LNCAP (cell line): ENCODE measurements around the gene PCID2.

Source experiments
- TF ChIP-seq, protein P1 (sequence below): fragments of 450-650 bp; IDR thresholded peaks from 2 replicates; pipeline ENCODE4 v1.5.1; 2017; ENCODE audit warnings: mild to moderate bottlenecking

PCID2 gene

DNA sequence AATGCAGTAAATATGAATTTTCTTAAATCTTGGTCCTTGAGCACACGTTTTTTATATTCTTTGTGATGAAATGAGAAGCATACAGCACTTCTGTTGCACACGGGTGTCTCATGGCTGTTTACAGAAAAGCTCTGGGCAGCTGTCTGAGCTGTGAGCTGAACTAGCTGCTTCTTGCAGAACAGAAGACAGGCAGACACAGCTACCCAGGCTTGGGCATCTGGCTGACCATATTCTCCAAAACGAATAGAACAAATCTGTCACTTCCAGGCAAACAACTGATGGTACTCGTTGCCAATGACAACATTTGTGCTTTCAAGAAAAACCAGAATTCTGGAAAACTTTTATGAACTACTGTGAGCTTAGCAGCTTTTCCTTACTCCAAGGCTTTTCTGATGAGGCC, 16.2 kb downstream of the PCID2 start:
- TF ChIP-seq, protein P1, sequence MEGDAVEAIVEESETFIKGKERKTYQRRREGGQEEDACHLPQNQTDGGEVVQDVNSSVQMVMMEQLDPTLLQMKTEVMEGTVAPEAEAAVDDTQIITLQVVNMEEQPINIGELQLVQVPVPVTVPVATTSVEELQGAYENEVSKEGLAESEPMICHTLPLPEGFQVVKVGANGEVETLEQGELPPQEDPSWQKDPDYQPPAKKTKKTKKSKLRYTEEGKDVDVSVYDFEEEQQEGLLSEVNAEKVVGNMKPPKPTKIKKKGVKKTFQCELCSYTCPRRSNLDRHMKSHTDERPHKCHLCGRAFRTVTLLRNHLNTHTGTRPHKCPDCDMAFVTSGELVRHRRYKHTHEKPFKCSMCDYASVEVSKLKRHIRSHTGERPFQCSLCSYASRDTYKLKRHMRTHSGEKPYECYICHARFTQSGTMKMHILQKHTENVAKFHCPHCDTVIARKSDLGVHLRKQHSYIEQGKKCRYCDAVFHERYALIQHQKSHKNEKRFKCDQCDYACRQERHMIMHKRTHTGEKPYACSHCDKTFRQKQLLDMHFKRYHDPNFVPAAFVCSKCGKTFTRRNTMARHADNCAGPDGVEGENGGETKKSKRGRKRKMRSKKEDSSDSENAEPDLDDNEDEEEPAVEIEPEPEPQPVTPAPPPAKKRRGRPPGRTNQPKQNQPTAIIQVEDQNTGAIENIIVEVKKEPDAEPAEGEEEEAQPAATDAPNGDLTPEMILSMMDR: no peak

DNA sequence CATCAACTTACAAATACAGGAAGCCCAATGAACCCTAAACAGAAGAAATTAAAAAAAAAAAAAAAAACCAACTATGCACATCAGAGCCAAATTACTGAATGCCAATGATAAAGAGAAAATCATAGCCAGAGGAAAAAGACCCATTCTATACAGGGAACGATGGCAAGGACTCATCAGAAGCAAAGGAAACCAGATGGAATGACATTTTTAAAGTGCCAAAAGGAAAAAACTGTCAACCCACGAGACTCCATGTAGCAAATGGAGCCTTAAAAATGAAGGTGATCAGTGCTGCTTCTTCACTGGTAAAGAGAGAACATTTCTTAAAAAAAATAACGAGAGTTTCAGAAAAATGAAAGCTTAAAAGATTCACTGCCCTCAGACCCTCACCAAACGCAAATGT, 18.3 kb downstream of the PCID2 start:
- TF ChIP-seq, protein P1: no peak

DNA sequence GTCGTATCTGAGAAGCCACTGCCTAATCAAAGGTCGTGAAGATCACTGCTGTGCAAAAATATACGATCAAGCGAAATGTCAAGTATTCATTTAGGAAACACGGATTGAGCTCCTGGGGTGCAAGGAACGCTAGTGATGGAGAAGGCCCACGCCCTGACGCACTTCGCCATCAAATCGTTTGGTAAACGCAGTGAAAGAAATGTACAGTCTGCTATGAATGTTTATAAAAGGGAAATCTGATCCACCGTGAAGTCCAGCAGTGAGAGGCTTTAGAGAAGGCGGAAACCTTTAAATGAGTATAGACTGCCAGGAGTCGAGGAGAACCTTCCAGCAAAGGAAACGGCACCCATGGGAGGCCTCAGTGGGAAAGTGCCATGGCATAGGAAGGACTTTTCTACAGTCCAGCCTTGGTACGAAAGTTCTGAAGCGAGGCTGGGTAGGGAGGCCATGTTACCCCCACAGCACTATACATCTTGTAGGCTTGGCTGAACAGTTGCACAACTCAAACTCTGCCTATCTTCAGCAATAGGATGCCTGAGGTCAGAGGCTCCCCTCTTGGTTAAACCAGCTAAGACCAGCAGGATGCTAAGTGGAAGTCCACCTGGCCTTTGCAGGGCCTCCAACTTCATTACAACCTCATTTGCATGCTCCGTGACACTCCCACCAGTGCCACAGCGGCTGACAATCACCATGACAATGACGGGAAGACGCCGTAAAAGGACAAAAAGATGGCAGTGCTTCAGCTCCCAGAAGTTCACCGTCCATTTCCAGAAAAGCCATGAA, 20.4 kb downstream of the PCID2 start:
- TF ChIP-seq, protein P1: no peak

DNA sequence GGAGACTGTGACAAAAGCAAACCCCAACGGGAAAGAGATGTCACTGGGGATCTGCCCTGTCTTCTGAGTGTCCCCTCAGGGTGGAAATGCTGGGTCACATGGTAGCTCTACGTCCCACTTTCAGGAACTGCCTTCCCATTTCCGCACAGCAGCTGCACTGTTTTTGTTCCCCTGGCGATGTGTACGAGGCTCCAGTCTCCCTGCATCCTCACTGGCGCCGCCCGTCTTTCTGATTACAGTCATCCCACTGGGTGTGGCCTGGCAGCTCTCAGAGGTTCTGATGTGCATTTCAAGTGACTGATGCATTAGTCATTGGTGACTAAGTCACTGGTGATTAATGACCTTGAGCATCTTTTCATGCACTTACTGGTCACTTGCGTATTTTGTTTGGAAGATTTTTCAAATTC, 21.2 kb downstream of the PCID2 start:
- TF ChIP-seq, protein P1: no peak

DNA sequence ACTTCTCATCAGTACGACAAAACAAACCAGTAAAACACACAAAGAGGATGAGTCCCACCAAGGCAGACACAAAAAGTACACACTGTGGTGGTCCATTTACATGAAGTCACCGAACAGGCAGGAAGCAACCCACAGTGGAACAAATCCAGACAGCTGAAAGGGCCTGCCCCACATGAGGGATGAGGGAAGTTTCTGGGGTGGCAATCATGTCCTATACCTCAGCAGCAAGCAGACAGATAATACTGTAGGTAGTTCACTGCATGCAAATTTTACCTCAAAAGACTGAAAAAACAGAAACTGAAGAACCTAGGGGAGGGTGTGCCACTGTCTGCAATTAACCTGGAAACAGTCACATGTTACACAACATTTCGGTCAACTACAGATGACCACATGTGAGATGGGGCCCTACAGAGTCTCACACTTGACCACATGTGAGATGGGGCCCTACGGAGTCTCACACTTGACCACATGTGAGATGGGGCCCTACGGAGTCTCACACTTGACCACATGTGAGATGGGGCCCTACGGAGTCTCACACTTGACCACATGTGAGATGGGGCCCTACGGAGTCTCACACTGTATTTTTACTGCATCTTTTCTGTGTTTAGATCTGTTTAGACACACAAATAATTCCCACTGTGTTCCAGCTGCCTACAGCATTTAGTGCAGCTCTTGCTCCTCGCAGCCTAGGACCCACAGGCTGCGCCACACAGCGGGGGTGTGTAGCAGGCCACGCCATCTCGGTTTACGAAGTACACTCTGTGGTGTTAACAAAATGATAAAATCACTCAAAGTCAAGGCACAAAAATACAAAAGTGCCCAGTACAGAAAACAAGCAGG, 22.2 kb downstream of the PCID2 start:
- TF ChIP-seq, protein P1: no peak

DNA sequence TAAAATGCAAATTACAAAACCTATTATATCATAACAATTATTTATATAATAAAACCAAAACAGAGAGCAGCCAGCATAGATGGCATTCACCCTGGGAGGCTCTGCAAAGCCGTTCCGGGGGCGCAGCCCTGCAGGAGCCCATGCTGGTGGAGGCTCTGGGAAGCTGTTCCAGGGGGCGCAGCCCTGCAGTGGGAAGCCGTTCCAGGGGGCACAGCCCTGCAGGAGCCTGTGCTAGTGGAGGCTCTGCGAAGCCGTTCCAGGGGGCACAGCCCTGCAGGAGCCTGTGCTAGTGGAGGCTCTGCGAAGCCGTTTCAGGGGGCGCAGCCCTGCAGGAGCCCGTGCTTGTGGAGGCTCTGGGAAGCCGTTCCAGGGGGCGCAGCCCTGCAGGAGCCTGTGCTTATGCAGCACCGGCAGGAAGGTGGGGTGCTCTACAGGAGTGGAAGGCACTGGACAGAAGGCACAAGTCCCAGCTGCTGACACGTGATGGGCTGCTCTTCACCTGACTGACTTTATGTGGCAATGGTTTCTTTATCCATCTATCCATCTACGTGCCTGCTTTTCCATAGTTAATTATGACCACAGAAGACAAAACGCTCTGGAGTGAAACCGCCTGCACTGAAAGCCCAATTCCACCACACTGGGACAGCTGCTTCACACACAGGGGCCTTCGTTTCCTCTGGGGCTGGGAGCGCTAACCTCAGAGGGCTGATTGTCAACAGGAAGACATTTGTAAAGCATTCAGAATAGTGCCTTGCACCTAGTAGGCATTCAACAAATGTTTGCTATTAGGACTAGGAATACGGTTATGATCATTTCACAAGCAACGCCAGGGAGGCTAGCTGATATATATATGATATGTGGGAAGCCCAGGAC, 23.7 kb downstream of the PCID2 start:
- TF ChIP-seq, protein P1: no peak

DNA sequence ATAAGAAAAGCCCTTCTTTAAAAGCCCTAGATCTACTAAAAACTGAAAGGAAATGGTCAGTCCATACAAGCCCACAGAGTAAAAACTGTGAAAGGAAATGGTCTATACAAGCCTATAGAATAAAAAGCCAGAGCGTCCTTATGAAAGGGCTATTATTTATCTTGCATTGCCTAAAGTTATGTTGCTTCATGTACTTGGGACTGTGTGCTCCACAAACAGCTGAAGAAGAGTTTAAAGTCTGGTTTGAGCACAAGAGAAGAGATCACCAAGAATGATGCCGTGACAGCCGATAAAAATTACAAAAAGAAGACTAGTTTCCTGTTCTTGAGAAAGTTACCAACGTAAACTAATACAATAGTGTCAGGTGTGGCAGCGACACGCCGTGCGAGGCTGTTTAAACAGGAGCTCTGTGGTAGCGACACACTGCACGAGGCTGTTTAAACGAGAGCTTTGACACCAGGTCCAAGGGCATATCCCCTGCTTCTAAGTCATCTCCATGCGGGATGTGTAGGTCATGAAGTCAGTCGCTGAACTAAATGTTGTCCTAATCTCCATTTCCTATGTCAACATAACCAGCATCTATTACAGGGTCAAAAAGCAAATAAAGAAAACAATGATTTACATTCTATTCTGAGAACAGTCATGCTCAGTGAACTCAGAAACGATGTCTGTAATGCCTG, 24.9 kb downstream of the PCID2 start:
- TF ChIP-seq, protein P1: no peak
